GM18511 (cell line): ENCODE measurements around the gene MCF2.
"Not testable (repeated sequence)": the region's sequence is repeated elsewhere in the genome, so short reads cannot be mapped to it uniquely, and the experiment has no call there.

Experiments
- ATAC-seq: cut with Tn5 transposase; IDR thresholded peaks from one replicate; pipeline ENCODE4 v1.9.1; 2021; ENCODE audit warnings: mild to moderate bottlenecking, moderate library complexity; ENCODE audit not compliant: unreplicated experiment

Gene MCF2

GRCh38 chrX:139708067-139708466 is at the start of gene MCF2:
TSS of gene MCF2 (minus strand) at chrX:139708167. CDS start at chrX:139651744, 56,423 bp downstream.
- no peak for ATAC-seq

GRCh38 chrX:139751053-139751452 is 43.1 kb upstream of the MCF2 start:
- no peak for ATAC-seq

GRCh38 chrX:139750390-139750789 is 42.4 kb upstream of the MCF2 start:
- ATAC-seq = no peak

GRCh38 chrX:139739138-139739537 is 31.2 kb upstream of the MCF2 start:
- peak; percentile 95 for ATAC-seq

GRCh38 chrX:139738581-139738980 is 30.6 kb upstream of the MCF2 start:
- no peak for ATAC-seq

- no peak for ATAC-seq
Observed at GRCh38 chrX:139736151-139736550, 28.2 kb upstream of the MCF2 start.

GRCh38 chrX:139734996-139735395 is 27.0 kb upstream of the MCF2 start:
- ATAC-seq = no peak

GRCh38 chrX:139725720-139726119 is 17.8 kb upstream of the MCF2 start:
- ATAC-seq = peak; percentile 84

- no peak for ATAC-seq
Observed at GRCh38 chrX:139724626-139725025, 16.7 kb upstream of the MCF2 start.

- no peak for ATAC-seq
Observed at GRCh38 chrX:139720979-139721378, 13.0 kb upstream of the MCF2 start.

- ATAC-seq = no peak
Observed at GRCh38 chrX:139720136-139720535, 12.2 kb upstream of the MCF2 start.

- ATAC-seq = no peak
Observed at GRCh38 chrX:139702658-139703057, 5.3 kb downstream of the MCF2 start.

GRCh38 chrX:139692908-139693307 is 15.1 kb downstream of the MCF2 start:
- ATAC-seq = no peak

- no peak for ATAC-seq
Observed at GRCh38 chrX:139692506-139692849, 15.5 kb downstream of the MCF2 start.

GRCh38 chrX:139691843-139692505 is 16.0 kb downstream of the MCF2 start:
- no peak for ATAC-seq

GRCh38 chrX:139691493-139691842 is 16.5 kb downstream of the MCF2 start:
- no peak for ATAC-seq

- ATAC-seq = not testable (repeated sequence)
Observed at GRCh38 chrX:139685175-139685574, 22.8 kb downstream of the MCF2 start.

- ATAC-seq = no peak
Observed at GRCh38 chrX:139680356-139680755, 27.6 kb downstream of the MCF2 start.

GRCh38 chrX:139647597-139647996 is 60.4 kb downstream of the MCF2 start:
- peak; percentile 50 for ATAC-seq

GRCh38 chrX:139642241-139642927 is 65.6 kb downstream of the MCF2 start:
- no peak for ATAC-seq

GRCh38 chrX:139640259-139640658 is 67.7 kb downstream of the MCF2 start:
- no peak for ATAC-seq

GRCh38 chrX:139639253-139639652 is 68.7 kb downstream of the MCF2 start:
- ATAC-seq = no peak

GRCh38 chrX:139600105-139600504 is 107.9 kb downstream of the MCF2 start:
- no peak for ATAC-seq
